Measurements from ENCODE around the gene CTIF.

- TF ChIP-seq FOXM1 (IDR thresholded peaks at IDR 0.05; ENCODE audit: borderline replicate concordance, low read depth): no peak
- TF ChIP-seq REST (IDR thresholded peaks at IDR 0.05; ENCODE audit: low read depth): no peak
- no peak for TF ChIP-seq RAD21 (IDR thresholded peaks at IDR 0.05; ENCODE audit: low read depth)
- TF ChIP-seq YY1 (IDR thresholded peaks at IDR 0.05; ENCODE audit: low read depth): no peak
- TF ChIP-seq MAX (IDR thresholded peaks at IDR 0.05): no peak
- no peak for TF ChIP-seq CEBPB (IDR thresholded peaks at IDR 0.05)
- no peak for TF ChIP-seq EP300 (IDR thresholded peaks at IDR 0.05; ENCODE audit: borderline replicate concordance)
- no peak for TF ChIP-seq EGR1 (IDR thresholded peaks at IDR 0.05)
- no peak for TF ChIP-seq CREB1 (IDR thresholded peaks at IDR 0.05; ENCODE audit: low read depth)
- no peak for TF ChIP-seq TAF1 (IDR thresholded peaks at IDR 0.05; ENCODE audit: low read depth)
- TF ChIP-seq TEAD4 (IDR thresholded peaks at IDR 0.05): no peak
- TF ChIP-seq USF1 (IDR thresholded peaks at IDR 0.05): no peak
- TF ChIP-seq ZBTB7A (IDR thresholded peaks at IDR 0.05; ENCODE audit: low read depth): no peak
Measured at GRCh38 chr18:48565105-48565504, 26.3 kb downstream of the CTIF start.
